Activated naive CD8-positive, alpha-beta T cell treated with anti-CD3 and anti-CD28 coated beads, Interleukin-2, amount 50 U/mL, for 16 hours (primary cell): ENCODE data around the gene GFPT2.

Source experiments
- DNase-seq: peaks from one replicate; pipeline ENCODE4 v3.0.0-alpha.2; 2020; ENCODE audit warnings: low read depth, low spot score

Gene GFPT2

GRCh38 chr5:180333661-180334060 lies 19.5 kb downstream of the GFPT2 start:
- DNase-seq, result no peak

DNA sequence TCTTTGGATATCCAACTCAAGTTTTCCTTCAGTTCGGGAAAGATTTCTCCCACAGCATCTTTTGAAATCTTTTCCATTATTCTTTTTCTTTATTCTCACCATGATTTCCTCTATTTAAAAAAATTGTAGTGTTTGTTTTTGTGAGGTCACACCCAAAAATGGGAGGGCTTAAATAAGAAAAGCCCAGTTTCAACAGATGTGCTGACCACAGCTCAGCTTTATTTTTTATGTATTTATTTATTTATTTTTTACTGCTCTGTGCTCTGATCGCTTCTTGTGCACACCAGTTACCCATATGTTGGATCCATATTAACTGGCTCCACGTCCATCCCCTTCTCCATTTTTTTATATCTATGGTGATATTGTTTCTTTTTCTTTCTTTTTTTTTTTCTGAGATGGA lies 20.3 kb downstream of the GFPT2 start:
- DNase-seq, result no peak

- no peak for DNase-seq
These were observed 21.1 kb downstream of the GFPT2 start for GRCh38 chr5:180332051-180332517.

DNA sequence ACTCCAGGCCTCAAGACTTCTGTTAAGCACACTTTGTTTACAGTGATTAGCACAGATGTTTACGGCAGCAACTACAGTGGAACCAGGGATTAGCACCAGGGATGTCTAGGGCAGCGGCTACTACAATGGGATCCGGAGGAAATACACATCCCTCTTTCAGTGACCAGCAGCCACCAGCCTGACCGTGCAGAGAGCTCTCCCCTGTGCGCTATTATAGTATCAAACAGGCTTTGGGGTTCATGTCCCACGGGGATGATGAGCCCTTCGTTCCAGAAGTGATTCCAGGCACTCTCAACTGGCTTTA lies 21.5 kb downstream of the GFPT2 start:
- no peak for DNase-seq

- no peak for DNase-seq
These were observed 22.1 kb downstream of the GFPT2 start for GRCh38 chr5:180330810-180331646.

DNA sequence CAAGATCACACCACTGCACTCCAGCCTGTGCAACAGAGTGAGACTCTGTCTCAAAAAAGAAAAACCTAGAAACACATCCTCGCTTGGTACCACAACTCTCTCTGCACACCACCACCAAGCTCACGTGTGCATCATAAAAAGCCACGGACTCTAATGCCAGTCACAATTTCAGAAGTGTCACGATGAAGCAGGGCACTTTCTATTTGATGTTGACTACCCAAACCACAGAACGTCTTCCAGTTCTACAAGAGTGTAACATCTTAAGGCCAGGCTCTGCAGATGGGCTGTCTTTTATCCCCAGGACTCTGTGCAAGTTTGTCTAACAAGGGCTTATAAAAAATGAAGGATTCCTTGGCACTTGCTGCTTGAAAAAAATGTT lies 22.9 kb downstream of the GFPT2 start:
- DNase-seq, result no peak

DNA sequence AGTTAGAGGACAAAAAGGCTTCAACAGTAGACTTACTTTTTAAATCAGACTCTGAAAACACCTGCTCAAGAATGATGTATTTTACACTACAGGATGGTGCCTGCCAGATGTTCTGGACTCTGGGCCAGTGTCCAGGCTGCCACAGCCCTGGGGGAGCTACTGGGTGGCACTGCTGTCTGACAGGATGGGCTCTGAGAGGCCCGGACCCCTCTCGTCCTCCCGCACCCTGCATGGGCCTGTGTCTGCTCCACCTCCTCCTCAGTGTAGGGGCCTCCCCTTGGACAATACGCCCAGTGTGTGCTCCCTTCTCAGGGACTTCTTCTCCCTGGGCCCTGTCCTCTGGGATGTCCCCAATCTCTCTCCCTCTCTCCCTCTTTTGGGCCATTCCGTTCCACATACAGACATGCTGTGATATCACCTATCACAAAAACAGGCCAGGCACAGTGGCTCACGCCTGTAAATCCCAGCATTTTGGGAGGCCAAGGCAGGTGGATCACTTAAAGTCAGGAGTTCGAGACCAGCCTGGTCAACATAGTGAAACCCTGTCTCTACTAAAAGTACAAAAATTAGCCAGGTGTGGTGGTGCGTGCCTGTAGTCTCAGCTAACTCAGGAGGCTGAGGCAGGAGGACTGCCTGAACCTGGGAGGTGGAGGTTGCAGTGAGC lies 23.4 kb downstream of the GFPT2 start:
- no peak for DNase-seq

GRCh38 chr5:180329138-180329435 lies 24.0 kb downstream of the GFPT2 start:
- DNase-seq, result no peak

GRCh38 chr5:180328296-180329137 lies 24.6 kb downstream of the GFPT2 start:
- DNase-seq, result peak; percentile 55

GRCh38 chr5:180326989-180327565 lies 26.1 kb downstream of the GFPT2 start:
- no peak for DNase-seq

DNA sequence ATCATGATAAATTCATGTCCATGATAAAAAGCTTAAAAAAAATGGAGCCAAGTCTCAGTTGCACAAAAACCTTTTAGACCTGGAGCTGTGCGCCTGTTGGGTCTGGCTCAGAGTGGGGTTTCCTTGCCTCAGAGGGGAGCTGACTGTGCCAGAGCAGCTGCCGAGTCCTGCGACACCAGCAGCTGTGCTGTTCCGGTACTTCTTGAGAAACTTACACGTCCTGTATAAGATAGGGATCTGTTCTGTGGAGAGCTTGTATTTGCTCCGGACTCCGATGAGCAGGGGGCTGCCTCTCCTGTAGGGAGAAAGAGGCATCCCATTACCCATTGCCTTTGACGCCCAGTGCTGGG lies 28.6 kb downstream of the GFPT2 start:
- no peak for DNase-seq

DNA sequence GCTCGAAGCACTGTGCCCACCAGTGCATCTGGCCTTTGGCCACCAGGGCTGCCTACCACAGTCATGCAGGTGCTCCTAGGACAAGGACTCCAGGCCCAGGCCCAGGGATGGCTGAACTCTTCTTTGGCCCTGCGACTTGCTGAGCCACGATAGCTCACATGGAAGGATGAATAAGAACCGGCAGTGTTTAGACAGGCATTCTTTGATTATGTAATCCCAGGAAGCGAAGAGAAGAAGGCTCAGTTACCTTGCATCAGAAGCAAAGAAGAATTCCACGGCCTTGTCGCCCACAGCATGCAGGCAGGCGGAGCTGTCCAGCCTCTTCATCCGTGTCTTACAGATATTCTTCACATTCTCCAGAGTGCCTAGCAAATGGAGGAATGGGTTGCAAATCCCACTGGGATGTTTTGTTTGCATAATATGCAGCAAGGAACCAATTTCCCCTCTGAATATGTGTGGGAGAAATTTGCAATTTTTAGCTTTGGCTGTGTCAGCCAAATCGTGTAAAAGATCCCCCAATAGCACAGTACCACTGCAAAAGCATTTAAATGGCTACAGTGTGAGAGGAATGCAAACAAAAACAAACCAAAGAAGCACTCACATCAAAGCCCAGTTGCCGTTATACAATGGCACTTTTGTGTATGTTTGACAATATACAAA lies 29.1 kb downstream of the GFPT2 start:
- no peak for DNase-seq

DNA sequence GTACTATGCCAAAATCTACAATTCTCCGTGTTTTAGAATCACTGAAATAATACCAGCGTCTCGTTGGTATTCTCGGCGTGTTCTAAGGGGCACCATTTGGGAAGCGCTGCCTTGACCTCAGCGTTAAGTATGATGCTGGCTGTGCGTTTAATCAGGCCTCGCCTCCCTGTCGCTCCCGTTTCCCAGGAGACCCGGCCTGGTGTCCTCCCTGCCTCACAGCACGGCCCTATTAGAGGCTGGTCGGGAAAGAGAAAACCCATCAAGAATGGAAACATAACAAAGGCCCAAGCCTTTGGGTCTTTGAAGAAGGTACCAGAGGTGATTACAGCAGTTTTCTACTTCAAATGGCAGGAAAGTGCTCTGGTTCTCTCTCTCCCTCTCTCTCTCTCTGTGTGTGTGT lies 30.0 kb downstream of the GFPT2 start:
- no peak for DNase-seq

GRCh38 chr5:180318456-180319089 lies 34.6 kb downstream of the GFPT2 start:
- DNase-seq, result no peak

DNA sequence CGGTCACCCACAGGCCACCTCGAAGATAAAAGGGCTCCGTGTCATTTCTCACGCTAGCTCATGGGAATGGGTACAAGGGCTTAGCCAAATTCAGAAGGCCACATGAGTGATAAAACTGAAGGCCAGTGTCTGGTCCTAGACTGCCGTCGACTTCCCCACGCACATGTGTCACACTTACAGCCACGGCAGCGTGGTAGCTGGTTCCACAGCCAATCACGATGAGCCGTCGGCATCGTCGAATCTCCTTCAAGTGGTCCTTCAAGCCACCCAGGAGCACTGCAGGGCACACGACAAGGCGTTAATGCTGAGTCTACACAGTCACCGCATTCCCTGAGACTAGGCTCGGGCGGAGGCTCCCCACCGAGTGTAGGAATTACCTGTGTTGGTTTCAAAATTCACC lies 36.5 kb downstream of the GFPT2 start:
- DNase-seq, result no peak

GRCh38 chr5:180315762-180316212 lies 37.3 kb downstream of the GFPT2 start:
- DNase-seq, result peak; percentile 43

DNA sequence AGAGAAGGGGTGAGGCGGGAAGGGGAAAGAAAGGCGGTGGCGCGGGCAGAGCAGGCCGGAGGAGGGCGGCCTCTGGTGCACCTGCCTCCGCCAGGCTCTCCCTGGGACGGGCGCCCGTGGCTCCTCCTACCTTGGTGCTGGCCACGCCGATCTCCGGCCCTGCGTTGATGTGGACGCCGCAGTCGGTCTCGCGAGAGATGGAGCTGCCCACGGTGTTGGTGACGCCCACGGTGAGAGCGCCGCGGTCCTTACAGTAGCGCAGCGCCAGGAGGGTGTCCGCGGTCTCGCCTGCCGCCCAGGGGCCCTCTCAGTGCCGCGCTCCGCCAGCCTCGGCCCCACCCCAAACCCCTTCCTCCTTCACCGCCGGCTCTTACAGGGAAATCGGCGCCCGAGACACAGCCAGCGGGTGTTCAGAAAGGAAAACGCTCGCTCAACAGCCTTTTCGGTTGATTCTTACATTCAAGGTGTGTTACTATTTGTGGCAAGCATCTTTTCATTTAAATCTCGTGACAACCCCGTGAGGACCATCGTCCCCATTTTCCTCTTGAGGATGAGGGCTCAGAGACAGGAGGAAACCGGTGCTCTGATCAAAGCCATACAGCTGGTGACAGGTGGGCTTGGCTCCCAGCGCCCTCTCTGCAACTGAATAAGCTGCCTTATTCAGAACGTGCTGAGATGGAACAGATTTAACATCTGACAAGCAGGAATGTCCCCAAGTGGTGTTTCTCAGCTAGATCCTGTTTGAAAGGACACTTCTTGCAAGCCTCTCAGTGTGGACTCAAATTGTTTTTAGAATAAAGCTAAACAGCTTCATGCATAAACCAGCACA lies 39.2 kb downstream of the GFPT2 start:
- no peak for DNase-seq

- DNase-seq, result no peak
These were observed 41.9 kb downstream of the GFPT2 start for GRCh38 chr5:180311216-180311615.

GRCh38 chr5:180306796-180307195 lies 46.3 kb downstream of the GFPT2 start:
- DNase-seq, result no peak

GRCh38 chr5:180305481-180305880 lies 47.7 kb downstream of the GFPT2 start:
- DNase-seq, result no peak
